Measurements from ENCODE around the gene CITED4. TPM values are rescaled to one million over a fixed set of nuclear protein-coding genes. Genes with fewer than 3 reads are reported as not detected.
A peak's percentile ranks its signal among the peaks of the same experiment; 100 is the strongest.

CITED4 gene
- total and polyA plus RNA-seq, 3 donors from 2014 or later: 20.1 to 124 (median 79.0) TPM

DNA sequence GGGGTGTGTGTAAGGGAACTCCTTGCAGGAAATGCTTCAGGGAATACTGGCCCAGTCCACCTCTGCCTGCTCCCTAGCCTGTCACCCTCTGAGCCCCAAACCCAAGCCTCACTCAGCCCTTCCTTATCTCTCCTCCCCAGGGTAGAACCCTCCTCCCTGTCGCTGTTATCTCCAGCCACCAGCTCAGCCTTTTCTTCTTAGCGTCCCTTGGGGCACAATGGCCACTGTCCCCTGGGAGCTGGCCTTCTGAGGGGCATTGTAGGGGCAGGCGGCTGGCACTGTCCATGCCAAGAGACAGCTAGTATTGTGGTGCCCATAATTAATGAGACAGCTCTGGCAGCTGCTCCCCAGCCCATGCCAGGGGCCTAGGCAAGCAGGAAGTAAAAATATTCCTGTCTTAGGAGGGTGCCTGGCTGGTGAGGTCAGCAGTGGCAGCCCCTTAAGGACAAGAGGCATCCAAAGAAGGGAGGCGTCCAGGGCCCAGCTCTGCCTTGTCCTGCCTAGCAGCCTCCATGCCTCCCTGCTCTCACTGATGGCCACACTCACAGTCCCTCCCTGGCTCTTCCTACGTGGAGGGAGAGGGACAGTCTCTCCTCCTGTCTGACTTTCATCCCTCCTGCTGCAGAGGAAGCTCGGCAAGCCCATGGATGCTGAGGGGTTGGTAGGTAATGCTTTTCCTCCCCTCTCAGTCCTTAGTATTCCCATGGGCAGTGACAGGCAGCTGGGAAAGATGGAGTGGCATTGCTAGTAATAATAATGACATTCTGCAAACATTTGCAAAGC, 41.1 kb downstream of the CITED4 start:
- no peak overlapping the region for H3K27ac ChIP-seq
- H3K9me3 ChIP-seq: no peaks in the 10 kb centered on the region
- DNase-seq: no peak
- H3K4me1 ChIP-seq: peaks cover 14% of the 10 kb centered on the region
- 52 to 81% methylated on average over 4 to 6 of the region's 6 CpGs for WGBS, 2 donors
- H3K27me3 ChIP-seq: no peaks in the 10 kb centered on the region
- intact Hi-C loops (cut with DNase I; ENCODE audit: low total_unique reads): no loop called here
- H3K4me3 ChIP-seq: no peak overlapping the region
- H3K36me3 ChIP-seq (ENCODE audit: low read depth, missing control alignments): no peaks in the 10 kb centered on the region
- no peak for TF ChIP-seq POLR2A (IDR thresholded peaks at IDR 0.05)
- TF ChIP-seq, protein P1, sequence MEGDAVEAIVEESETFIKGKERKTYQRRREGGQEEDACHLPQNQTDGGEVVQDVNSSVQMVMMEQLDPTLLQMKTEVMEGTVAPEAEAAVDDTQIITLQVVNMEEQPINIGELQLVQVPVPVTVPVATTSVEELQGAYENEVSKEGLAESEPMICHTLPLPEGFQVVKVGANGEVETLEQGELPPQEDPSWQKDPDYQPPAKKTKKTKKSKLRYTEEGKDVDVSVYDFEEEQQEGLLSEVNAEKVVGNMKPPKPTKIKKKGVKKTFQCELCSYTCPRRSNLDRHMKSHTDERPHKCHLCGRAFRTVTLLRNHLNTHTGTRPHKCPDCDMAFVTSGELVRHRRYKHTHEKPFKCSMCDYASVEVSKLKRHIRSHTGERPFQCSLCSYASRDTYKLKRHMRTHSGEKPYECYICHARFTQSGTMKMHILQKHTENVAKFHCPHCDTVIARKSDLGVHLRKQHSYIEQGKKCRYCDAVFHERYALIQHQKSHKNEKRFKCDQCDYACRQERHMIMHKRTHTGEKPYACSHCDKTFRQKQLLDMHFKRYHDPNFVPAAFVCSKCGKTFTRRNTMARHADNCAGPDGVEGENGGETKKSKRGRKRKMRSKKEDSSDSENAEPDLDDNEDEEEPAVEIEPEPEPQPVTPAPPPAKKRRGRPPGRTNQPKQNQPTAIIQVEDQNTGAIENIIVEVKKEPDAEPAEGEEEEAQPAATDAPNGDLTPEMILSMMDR (IDR thresholded peaks at IDR 0.05): no peak

DNA sequence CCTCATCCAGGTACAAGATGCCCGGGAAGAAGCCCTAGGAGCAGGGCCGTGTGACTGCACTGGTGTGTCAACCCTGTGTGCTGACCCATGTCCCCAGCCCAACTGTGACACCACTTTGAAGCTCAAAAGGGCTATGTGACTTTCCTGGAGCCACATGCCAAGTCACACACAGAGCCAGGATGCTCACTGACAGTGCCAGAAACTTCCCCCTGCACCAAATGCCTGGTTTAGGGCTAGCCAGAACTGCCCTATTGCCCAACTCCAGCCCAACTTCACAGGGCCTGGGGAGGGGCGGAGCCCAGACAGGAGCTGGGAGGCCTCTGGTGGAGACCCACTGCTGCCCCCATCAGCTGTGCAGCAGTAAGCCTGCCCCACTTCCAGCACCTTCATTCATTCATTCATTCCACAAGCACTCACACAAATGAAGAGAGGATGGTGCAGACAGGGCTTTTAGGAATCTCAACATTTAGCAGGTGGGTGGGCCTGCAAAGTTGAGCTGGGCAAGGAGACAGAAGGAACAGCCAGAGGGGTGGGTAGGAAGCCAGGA, 41.8 kb downstream of the CITED4 start:
- TF ChIP-seq POLR2A (IDR thresholded peaks at IDR 0.05): no peak
- Histone ChIP-seq H3K36me3 (ENCODE audit: low read depth, missing control alignments) (no peaks in the 10 kb centered on the region), H3K4me1 (peaks cover 14% of the 10 kb centered on the region), H3K27me3 (no peaks in the 10 kb centered on the region), H3K27ac (no peak overlapping the region), H3K9me3 (no peaks in the 10 kb centered on the region), H3K4me3 (no peak overlapping the region)
- WGBS, 2 donors: 83 to 97% methylated on average over 1 to 3 of the region's 3 CpGs
- no peak for DNase-seq
- intact Hi-C loops (cut with DNase I; ENCODE audit: low total_unique reads): no loop called here

DNA sequence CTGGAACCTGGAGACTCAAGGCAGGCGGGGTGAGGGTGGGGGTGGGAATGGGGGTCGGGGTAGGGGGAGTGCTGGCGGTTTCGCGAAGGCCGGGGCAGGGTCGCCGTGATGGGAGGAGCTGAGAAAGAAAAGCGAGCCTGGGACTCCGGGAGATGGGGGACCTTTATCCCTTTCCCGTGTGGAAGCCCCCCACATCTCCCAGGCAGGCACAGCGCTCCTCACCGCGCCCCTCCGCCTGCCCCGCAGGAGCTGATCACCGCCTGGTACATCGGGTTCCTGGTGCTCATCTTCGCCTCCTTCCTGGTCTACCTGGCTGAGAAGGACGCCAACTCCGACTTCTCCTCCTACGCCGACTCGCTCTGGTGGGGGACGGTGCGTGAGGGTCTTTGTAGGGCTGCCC, 43.1 kb downstream of the CITED4 start:
- Histone ChIP-seq H3K9me3 (no peaks in the 10 kb centered on the region), H3K4me3 (no peak overlapping the region), H3K36me3 (ENCODE audit: low read depth, missing control alignments) (no peaks in the 10 kb centered on the region), H3K27me3 (no peaks in the 10 kb centered on the region), H3K27ac (no peak overlapping the region), H3K4me1 (peaks cover 5% of the 10 kb centered on the region)
- intact Hi-C loops (cut with DNase I; ENCODE audit: low total_unique reads): no loop called here
- 32 to 44% methylated on average over 9 to 26 of the region's 26 CpGs for WGBS, 2 donors
- no peak for DNase-seq
- no peak for TF ChIP-seq POLR2A (IDR thresholded peaks at IDR 0.05)
- TF ChIP-seq, protein P1 (IDR thresholded peaks at IDR 0.05): no peak

DNA sequence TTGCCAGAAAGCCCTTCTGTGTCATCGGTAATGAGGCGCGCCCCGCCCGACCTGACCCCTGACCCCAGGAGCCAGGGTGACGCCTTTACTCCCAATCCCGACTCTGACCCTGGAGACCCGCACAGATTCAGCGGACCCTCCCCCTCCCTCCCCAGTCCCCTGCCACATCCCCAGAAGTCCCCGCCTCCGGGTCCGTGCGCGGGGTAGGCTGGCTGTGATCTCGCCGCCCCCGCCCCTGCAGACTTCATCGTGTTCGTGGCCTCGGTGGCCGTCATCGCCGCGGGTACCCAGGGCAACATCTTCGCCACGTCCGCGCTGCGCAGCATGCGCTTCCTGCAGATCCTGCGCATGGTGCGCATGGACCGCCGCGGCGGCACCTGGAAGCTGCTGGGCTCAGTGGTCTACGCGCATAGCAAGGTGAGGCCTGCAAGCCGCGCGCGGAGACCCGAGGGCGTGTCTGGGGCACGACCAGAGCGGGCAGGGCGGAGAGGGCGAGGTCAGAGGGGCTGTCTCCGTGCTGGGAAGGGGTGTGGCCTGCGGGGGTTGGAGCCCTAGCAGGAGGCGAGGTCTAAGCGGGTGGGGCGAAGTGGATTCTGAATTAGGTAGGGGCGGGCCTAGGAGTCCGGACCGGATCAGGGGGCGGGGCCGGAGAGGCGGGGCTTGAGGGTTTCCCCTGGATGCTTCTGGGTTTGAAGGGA, 43.8 kb downstream of the CITED4 start:
- intact Hi-C loops (cut with DNase I; ENCODE audit: low total_unique reads): no loop called here
- WGBS, 2 donors: 8 to 11% methylated on average over 32 to 48 of the region's 59 CpGs
- Histone ChIP-seq H3K27me3 (no peaks in the 10 kb centered on the region), H3K4me3 (peak overlapping the region; percentile 26 to 36), H3K36me3 (ENCODE audit: low read depth, missing control alignments) (no peaks in the 10 kb centered on the region), H3K9me3 (no peaks in the 10 kb centered on the region), H3K4me1 (peaks cover 5% of the 10 kb centered on the region), H3K27ac (no peak overlapping the region)
- peak; percentile 64 for DNase-seq
- TF ChIP-seq, protein P1 (IDR thresholded peaks at IDR 0.05): no peak
- TF ChIP-seq POLR2A (IDR thresholded peaks at IDR 0.05): no peak

DNA sequence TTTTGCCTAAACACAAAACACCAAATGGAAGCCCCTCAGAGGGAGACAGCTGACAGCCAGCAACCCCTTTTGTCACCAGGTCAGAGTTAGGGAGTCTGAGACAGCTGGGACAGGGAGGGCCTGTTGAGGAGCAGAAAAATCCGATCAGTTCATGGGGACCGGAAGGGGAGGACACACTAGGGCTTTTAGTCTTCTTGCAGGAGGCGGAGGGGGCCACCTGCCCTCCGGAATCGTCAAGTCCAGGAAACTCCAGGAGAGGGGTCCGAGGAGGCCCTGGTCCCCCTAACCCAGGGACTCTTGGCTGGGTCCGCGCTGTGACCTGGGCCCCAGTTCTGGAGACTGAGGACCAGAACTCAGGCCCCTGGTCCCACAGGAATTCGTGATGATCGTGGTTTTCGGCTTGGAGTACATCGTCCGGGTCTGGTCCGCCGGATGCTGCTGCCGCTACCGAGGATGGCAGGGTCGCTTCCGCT, 44.3 kb downstream of the CITED4 start:
- no peaks in the 10 kb centered on the region for H3K9me3 ChIP-seq
- 58 to 59% methylated on average over 7 to 19 of the region's 19 CpGs for WGBS, 2 donors
- intact Hi-C loops (cut with DNase I; ENCODE audit: low total_unique reads): no loop called here
- peaks cover 5% of the 10 kb centered on the region for H3K4me1 ChIP-seq
- TF ChIP-seq, protein P1 (IDR thresholded peaks at IDR 0.05): no peak
- no peak for TF ChIP-seq POLR2A (IDR thresholded peaks at IDR 0.05)
- H3K36me3 ChIP-seq (ENCODE audit: low read depth, missing control alignments): no peaks in the 10 kb centered on the region
- H3K27me3 ChIP-seq: no peaks in the 10 kb centered on the region
- peak overlapping the region; percentile 26 to 36 for H3K4me3 ChIP-seq
- no peak for DNase-seq
- H3K27ac ChIP-seq: no peak overlapping the region

Measured in testis (tissue), 3 donors.